Keratinocyte (primary cell): ENCODE data around the gene SLC4A5.

Experiments used
- EZH2 ChIP-seq: IDR thresholded peaks from one replicate; pipeline ENCODE4 v1.6.1; 2012; ENCODE audit warnings: inconsistent platforms, mild to moderate bottlenecking, low read length, moderate library complexity
- TF ChIP-seq, protein P1 (sequence below), 3 experiments: IDR thresholded peaks in 1 of 3; conservative IDR thresholded peaks in 1 of 3; optimal IDR thresholded peaks in 1 of 3; 2 replicates in 2 of 3; 3 replicates in 1 of 3; pipeline versions ENCODE3 to v1.5.1; 2011; ENCODE audit warnings: low read length in 3 of 3, mild to moderate bottlenecking in 3 of 3, moderate library complexity in 2 of 3, control low read depth in 1 of 3, inconsistent platforms in 1 of 3; ENCODE audit not compliant: insufficient read depth in 2 of 3; ENCODE audit errors: extremely low read depth in 1 of 3

DNA sequence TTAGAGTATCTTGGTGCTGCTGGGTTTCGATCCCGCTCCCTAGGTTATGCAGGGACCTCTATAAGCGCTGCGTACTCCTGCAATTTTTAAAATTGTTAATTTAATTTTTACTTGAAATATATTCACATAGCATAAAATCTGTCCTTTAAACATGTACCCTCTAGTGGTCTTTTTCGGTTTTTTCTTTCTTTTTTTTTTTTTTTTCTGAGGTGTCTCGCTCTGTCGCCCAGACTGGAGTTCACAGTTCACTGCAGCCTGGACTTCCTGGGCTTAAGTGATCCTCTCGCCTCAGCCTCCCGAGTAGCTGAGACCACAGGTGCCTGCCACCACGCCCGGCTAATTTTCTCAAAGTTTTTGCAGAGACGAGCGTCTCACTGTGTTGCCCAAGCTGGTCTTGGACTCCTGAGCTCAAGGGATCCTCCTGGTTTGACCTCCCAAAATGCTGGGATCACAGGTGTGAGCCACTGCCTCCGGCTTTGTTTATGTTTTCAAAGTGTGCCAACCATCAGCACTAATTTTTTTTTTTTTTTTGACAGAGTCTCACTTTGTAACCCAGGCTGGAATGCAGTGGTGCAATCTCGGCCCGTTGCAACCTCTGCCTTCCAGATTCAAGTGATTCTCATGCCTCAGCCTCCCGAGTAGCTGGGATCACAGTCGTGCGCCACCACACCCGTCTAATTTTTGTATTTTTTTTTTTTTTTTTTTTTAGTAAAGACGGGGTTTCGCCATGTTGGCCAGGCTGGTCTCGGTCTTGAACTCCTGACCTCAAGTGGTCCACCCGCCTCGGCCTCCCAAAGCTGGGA, 164.0 kb downstream of the SLC4A5 start:
- TF ChIP-seq, protein P1, sequence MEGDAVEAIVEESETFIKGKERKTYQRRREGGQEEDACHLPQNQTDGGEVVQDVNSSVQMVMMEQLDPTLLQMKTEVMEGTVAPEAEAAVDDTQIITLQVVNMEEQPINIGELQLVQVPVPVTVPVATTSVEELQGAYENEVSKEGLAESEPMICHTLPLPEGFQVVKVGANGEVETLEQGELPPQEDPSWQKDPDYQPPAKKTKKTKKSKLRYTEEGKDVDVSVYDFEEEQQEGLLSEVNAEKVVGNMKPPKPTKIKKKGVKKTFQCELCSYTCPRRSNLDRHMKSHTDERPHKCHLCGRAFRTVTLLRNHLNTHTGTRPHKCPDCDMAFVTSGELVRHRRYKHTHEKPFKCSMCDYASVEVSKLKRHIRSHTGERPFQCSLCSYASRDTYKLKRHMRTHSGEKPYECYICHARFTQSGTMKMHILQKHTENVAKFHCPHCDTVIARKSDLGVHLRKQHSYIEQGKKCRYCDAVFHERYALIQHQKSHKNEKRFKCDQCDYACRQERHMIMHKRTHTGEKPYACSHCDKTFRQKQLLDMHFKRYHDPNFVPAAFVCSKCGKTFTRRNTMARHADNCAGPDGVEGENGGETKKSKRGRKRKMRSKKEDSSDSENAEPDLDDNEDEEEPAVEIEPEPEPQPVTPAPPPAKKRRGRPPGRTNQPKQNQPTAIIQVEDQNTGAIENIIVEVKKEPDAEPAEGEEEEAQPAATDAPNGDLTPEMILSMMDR (optimal IDR thresholded peaks at IDR 0.05 in 1 of 3, IDR thresholded peaks at IDR 0.05 in 1 of 3, conservative IDR thresholded peaks at IDR 0.05 in 1 of 3; ENCODE audit: extremely low read depth in 1 of 3, insufficient read depth in 2 of 3, low read length in 3 of 3): peak in 2 of 3 experiments; percentile 23 to 35
- TF ChIP-seq EZH2: no peak
